CD1c-positive myeloid dendritic cell (primary cell): ENCODE measurements around the gene ZCCHC4.

Source experiments
- DNase-seq: peaks from one replicate; pipeline ENCODE4 v3.0.0-alpha.2; 2016; ENCODE audit errors: extremely low spot score

The ZCCHC4 gene

DNA sequence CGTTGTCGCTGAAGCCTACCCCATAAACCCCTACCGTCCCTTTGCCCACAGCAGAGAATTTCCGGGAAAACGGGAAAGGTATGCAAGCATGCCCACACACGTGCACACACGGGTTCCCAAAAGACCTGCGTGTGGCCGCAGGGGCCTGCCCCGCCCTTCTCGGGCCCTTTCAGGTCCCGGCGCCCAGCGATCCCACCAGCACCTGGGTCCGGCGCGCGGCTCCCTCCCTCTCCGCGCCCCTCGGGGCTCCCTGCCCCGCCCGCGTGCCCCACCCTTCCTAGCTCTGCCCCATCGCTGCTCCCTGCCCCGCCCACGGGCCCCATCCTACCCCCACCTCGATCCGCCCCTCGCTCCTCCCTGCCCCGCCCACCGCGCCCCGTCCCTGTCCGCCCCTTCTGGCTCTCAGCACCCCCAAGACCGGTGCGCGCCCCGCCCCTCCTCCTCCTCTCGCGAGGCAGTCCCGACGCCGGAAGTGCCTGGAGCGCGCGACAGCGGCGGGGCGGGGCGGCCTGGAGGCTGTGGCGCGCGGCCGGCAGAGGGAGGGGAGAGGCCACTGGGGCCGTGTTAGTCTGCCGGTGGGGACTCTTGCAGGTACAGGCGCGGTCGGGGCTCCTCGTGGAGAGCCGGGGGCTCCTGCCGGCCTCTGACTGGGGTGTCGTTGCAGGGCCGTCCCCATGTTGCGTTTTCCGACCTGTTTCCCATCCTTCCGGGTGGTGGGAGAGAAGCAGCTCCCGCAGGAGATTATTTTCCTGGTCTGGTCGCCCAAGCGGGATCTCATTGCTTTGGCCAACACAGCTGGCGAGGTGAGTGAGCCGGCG is 64.4 kb downstream of the ZCCHC4 start, which contains the start of gene ANAPC4:
ANAPC4 (plus strand) TSS at position 510 of the 818 bp plus-strand sequence; CDS start at position 675, 165 bp downstream.
- peak; percentile 96 for DNase-seq

- DNase-seq: peak; percentile 6
Observed at GRCh38 chr4:25377572-25378436, 65.2 kb downstream of the ZCCHC4 start.

DNA sequence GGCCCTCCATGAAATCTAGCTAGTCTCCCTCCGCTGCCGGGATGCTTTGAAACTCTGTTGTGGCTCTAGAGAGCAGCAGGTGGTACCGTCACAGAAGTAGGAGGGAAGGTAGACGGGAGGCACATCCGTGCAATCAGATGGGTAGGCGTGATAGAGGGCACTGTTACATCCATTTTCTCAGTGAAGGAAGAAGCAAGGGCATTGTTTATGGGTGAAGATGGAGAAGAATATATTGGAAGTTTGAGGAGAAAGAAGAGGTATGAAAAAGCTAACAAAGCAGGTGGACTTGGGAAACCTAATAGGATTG is 65.8 kb downstream of the ZCCHC4 start:
- no peak for DNase-seq

DNA sequence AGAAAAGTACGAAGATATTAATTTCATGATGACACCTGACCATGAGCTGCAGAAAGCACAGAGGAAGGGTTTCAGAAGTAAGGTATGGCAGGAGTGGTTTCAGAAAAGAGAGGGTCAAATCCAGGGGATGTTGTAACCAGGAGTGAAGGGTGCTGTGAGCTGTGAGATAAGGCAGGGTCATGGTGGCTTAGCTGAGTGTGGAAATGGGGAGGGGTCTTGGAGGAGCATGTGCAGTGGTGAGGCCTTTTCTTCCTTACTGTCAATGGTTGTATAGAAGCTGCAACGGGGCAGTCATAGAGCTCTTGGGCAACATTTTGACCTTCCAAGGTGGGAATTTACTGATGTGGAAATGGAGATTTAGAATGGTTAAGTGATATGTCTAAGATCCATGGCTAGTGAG is 67.0 kb downstream of the ZCCHC4 start:
- no peak for DNase-seq

DNA sequence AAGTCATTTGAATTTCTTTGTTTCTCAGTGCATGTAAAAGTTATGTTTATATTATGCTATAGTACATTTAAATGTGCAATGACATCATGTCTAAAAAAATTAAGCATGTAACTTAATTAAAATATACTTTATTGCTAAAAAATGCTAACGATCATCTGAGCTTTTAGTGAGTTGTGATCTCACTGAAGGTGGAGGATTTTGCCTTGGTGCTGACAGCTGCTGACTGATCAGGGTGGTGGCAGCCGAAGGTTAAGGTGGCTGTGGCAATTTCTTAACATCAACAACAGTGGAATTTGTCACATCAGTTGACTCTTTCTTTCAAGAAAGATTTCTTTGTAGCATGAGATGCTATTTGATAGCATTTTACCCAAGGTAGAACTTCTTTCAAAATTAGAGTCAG is 71.1 kb downstream of the ZCCHC4 start:
- no peak for DNase-seq

- no peak for DNase-seq
Observed at GRCh38 chr4:25386926-25387325, 74.4 kb downstream of the ZCCHC4 start.

GRCh38 chr4:25397305-25397704 is 84.7 kb downstream of the ZCCHC4 start:
- no peak for DNase-seq

GRCh38 chr4:25399510-25399909 is 86.9 kb downstream of the ZCCHC4 start:
- DNase-seq: no peak

- DNase-seq: no peak
Observed at GRCh38 chr4:25401066-25401465, 88.5 kb downstream of the ZCCHC4 start.

DNA sequence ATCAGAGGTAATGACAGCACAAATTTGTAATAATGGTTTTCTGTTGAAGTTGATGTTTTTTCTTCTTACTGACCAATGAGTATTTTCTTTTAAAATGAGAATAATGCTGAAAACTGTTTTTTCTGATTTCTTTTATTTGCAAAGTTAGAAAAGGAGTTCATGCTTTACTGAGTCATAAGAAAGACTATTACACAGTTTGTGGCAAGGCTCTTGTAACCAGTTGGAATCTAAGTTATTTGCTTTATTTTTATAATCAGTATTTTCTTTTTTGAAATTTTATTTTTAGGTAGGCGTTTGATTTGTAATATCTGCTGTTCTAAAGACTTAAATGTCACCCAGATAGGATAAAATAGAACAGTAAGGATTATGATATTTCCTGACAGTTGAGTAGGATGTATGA is 89.9 kb downstream of the ZCCHC4 start:
- no peak for DNase-seq

GRCh38 chr4:25403699-25404098 is 91.1 kb downstream of the ZCCHC4 start:
- DNase-seq: no peak

DNA sequence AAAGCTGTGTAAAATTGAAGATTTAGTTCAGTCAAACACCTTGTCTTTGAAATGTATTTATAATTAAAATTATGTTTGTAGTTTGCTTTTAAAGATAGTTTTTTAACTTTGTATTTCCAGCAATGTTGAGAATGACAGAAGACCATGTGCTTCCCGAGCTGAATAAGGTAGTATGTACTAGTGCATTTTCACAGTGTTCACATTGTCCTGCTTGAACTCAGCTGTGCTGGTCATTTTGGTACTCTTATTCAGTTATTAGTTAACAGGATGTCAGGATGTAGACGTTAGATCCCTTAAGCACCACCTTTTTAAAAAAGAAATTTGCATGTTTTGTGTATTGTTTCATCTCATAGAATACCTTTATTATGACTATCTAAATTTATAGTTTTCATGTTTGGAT is 92.9 kb downstream of the ZCCHC4 start:
- DNase-seq: no peak

DNA sequence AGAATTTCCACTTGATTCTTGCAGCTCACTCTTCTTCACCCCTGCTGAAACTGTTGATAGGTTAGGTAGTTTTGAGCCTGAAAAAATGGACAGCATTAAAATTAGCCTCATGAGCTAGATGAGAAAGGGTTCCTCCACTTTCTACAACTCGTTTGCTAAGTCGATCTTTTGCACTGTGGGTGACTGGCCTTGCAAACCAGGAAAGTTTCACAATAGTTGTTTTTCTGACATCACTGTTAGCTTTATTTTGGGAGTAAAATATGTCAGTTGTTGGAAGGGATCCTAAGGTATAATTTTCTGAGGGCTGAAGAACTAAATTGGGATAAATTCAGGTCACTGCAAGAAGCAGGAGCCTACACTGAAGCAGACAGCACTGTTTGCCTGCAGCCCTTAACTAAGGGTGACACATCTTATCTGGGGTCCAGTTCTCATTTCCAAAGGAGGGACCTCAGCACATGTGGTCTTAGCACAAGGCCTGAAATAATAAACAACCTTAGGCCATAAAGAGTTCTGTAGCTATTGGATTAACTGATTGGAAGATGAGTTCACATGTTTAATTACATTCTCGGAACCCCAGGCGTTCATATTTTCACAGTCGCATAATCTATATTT is 93.6 kb downstream of the ZCCHC4 start:
- no peak for DNase-seq

DNA sequence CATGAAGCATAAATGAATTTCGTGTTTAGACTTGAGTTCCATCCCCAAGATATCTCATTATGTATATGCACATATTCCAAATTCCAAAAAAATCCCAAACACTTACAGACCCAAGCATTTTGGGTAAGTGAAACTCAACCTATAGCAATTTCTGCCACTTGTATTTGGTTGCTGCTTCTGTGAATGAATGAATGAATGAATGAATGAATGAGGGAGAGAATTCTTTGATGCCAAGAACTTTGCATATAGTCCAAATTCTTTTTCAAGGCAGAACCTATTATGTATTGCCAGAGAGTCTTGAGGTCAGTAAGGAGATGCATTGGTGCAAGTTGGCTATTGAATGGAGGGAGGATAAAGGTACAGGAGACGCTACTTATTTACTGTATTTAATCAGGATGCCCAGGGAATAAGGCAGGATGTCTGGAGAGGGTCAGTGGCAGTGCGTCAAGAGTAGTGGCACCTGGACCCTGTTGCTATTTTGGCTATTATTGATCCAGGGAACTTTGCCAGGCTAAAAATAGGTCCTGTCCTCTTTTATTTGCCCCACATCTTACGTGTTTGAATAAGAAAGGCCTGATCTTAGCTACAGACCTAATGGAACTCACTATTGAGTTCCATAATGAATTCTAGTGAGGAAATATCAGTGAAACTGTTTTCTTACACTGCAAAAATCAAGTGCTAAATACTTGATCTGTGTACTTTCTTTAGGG is 98.4 kb downstream of the ZCCHC4 start:
- DNase-seq: no peak

- no peak for DNase-seq
Observed at GRCh38 chr4:25413261-25413660, 100.7 kb downstream of the ZCCHC4 start.

DNA sequence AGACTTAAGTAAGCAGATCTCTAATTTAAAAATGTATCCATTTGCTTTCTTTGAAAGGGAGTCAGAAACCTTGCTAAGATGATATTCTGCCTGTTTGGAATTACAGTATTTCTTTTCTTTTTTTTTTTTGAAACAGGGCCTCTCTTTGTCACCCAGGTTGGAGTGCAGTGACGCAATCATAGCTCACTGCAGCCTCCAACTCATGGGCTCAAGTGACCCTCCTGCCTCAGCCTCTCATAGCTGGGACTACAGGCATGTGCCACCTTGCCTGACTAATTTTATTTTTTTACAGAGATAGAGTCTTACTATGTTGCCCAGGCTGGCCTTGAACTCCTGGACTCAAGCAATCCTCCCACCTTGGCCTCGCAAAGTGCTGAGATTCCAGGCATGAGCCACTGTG is 104.4 kb downstream of the ZCCHC4 start:
- DNase-seq: no peak
